GM23248 (cell line): Measurements from ENCODE around the gene ZBTB20.

Source experiments
- EZH2 ChIP-seq: fragments of 200-600 bp; sonication (generic); IDR thresholded peaks from 2 replicates; pipeline ENCODE4 v1.6.1; 2018; ENCODE audit warnings: antibody characterized with exemption, mild to moderate bottlenecking; ENCODE audit not compliant: insufficient read depth, poor library complexity, severe bottlenecking
- EZH2phosphoT487 ChIP-seq: fragments of 200-600 bp; sonication (generic); IDR thresholded peaks from 2 replicates; pipeline ENCODE4 v1.6.1; 2018; ENCODE audit warnings: antibody characterized with exemption, moderate library complexity, mild to moderate bottlenecking, low read depth; ENCODE audit not compliant: insufficient read depth

DNA sequence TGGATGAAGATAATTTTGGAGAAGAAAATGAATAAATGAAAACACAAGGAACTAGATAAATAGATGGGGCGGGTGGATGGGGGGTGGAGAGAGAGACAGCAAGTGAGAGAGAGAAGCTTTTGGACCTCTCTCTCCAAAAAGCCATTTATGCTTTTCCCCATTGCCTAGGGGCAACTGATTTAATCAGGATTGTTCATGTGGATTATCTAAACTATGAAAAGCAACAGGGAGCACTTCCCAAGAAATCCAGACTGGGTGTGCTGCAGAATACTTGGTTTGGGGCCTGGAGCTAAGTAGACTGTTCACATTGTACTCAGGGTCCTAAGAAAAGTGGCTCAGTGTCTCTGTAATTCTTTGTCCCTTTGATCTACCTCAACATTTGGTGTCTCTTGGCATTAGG is 486.3 kb downstream of the ZBTB20 start:
- TF ChIP-seq EZH2phosphoT487 (no peak), EZH2 (no peak)
